Peyer's patch (tissue), 4 donors: Measurements from ENCODE around the gene CAPN7.

Source experiments
- POLR2A ChIP-seq, 2 donors: fragments of 450-650 bp; IDR thresholded peaks; one replicate each; pipeline ENCODE4 v1.5.1; 2017; ENCODE audit warnings: antibody characterized with exemption in 2 of 2, mild to moderate bottlenecking in 2 of 2, moderate library complexity in 2 of 2
- TF ChIP-seq, protein P1 (sequence below), 6 experiments: fragments of 450-650 bp in 4 of 6; fragments of 200-600 bp in 2 of 6; sonication (generic) in 1 of 6; IDR thresholded peaks; one replicate each; pipeline ENCODE4 v1.5.1; 2017 to 2019; ENCODE audit warnings: antibody characterized with exemption in 6 of 6, mild to moderate bottlenecking in 3 of 6, moderate library complexity in 1 of 6

DNA sequence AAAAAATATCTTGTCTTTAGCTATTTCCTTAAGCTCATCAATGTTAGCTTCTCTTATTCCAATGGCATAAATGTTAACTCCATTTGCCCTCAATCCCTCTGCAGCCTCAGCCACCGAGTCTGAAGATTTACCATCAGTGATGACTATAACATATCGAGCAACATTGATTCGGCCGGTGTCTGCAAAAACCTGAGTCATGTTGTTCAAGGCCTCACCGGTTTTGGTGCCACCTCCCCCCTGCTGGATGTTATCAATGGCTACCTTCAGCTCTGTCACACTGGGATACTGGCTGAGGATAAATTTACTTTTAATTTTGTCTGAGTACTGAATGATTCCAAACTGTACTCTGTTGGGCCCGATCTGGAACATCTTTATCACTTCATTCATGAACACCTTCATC is 41.0 kb upstream of the CAPN7 start:
- TF ChIP-seq, protein P1, sequence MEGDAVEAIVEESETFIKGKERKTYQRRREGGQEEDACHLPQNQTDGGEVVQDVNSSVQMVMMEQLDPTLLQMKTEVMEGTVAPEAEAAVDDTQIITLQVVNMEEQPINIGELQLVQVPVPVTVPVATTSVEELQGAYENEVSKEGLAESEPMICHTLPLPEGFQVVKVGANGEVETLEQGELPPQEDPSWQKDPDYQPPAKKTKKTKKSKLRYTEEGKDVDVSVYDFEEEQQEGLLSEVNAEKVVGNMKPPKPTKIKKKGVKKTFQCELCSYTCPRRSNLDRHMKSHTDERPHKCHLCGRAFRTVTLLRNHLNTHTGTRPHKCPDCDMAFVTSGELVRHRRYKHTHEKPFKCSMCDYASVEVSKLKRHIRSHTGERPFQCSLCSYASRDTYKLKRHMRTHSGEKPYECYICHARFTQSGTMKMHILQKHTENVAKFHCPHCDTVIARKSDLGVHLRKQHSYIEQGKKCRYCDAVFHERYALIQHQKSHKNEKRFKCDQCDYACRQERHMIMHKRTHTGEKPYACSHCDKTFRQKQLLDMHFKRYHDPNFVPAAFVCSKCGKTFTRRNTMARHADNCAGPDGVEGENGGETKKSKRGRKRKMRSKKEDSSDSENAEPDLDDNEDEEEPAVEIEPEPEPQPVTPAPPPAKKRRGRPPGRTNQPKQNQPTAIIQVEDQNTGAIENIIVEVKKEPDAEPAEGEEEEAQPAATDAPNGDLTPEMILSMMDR (IDR thresholded peaks at IDR 0.05): no peak
- TF ChIP-seq POLR2A (IDR thresholded peaks at IDR 0.05): no peak
